GM21619 (cell line): ENCODE measurements around the gene RUSC1.
A peak's percentile ranks its signal among the peaks of the same experiment; 100 is the strongest.
"Not testable (repeated sequence)": the region's sequence is repeated elsewhere in the genome, so short reads cannot be mapped to it uniquely, and the experiment has no call there.

Experiments used
- ATAC-seq: cut with Tn5 transposase; IDR thresholded peaks from one replicate; pipeline ENCODE4 v1.9.1; 2021; ENCODE audit not compliant: unreplicated experiment

Gene RUSC1, protein sequence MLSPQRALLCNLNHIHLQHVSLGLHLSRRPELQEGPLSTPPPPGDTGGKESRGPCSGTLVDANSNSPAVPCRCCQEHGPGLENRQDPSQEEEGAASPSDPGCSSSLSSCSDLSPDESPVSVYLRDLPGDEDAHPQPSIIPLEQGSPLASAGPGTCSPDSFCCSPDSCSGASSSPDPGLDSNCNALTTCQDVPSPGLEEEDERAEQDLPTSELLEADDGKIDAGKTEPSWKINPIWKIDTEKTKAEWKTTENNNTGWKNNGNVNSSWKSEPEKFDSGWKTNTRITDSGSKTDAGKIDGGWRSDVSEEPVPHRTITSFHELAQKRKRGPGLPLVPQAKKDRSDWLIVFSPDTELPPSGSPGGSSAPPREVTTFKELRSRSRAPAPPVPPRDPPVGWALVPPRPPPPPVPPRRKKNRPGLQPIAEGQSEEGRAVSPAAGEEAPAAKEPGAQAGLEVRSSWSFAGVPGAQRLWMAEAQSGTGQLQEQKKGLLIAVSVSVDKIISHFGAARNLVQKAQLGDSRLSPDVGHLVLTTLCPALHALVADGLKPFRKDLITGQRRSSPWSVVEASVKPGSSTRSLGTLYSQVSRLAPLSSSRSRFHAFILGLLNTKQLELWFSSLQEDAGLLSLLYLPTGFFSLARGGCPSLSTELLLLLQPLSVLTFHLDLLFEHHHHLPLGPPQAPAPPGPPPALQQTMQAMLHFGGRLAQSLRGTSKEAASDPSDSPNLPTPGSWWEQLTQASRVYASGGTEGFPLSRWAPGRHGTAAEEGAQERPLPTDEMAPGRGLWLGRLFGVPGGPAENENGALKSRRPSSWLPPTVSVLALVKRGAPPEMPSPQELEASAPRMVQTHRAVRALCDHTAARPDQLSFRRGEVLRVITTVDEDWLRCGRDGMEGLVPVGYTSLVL

GRCh38 chr1:155320661-155321617, at the start of gene RUSC1:
Gene RUSC1 (plus strand): TSS chr1:155320894. CDS start chr1:155321774, 880 bp downstream.
- ATAC-seq: no peak

GRCh38 chr1:155272466-155273342, 48.0 kb upstream of the RUSC1 start:
- peak; percentile 22 for ATAC-seq

DNA sequence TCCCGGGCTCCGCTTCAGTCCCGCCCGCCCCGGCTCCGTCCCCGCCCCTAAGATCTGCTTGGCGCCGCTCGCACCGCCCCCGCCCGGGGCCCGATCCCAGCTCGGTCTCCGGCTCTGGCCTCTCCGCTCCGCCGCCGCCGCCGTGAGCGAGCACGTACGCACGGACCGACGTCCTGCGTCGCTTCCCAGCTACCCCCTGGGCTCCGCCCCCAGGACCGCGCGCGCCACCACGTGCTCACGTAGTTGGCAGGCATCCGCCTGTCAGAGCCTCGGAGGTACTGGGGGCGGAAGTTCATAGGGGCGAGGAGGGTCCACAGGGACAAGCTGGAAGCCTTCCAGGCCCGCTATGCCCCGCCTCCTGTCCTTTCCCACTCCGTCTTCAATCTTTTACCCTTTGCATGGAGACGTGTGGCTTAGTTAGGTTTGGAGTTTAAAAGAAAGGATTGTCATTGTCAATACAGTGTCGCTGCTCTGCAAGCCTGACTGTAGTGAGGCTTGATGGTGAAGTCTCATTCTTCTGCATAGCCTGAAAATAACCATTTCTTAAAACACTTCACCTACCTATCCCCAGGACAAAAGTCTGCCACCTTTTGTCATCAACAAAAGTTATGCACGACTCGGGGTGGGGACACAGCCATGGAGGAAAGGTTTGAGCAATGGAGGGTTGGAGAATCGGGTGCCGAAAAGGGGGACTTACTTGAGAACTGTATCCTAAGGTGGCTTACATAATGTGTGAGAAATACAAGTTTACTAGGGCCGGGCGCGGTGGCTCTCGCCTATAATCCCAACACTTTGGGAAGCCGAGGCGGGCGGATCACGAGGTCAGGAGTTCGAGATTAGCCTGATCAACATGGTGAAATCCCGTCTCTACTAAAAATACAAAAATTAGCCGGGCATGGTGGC, 47.1 kb upstream of the RUSC1 start, which contains the start of gene CLK2:
Gene CLK2 (minus strand): TSS at position 162 of the 903 bp plus-strand sequence. CDS start 2,527 bp downstream, outside the sequence.
- peak; percentile 76 for ATAC-seq

DNA sequence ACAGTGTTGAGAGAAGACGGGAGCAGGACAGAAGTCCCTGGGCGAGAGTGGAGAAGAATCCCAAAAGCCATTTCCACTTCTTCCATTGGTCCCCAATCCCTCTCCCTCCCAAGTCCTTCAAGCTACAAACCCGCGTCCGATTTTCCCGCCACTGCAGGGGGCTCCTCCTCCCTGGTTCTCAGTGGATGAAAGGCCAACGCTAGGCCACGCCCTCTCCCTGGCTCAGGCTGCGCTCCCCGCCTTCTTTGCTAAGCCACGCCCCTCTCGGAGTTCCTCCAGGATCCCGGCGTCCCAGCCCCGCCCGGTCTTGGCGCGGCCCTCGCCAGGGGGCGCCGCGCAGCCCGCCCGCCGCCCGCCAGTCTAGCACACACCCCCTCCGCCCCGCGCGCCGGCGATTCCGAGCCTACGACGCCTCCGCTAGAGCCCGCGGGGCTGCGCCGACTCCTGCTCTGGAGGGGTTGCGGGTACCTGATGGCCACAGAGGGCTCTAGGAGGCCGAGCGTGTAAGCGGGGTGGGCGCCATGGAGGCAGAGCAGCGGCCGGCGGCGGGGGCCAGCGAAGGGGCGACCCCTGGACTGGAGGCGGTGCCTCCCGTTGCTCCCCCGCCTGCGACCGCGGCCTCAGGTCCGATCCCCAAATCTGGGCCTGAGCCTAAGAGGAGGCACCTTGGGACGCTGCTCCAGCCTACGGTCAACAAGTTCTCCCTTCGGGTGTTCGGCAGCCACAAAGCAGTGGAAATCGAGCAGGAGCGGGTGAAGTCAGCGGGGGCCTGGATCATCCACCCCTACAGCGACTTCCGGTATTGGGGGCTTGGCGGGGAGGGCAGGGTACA, 43.4 kb upstream of the RUSC1 start, which contains the start of gene HCN3:
Gene HCN3 (plus strand): TSS at position 394 of the 832 bp plus-strand sequence. CDS start 128 bp downstream, at position 522.
- peak; percentile 64 for ATAC-seq

DNA sequence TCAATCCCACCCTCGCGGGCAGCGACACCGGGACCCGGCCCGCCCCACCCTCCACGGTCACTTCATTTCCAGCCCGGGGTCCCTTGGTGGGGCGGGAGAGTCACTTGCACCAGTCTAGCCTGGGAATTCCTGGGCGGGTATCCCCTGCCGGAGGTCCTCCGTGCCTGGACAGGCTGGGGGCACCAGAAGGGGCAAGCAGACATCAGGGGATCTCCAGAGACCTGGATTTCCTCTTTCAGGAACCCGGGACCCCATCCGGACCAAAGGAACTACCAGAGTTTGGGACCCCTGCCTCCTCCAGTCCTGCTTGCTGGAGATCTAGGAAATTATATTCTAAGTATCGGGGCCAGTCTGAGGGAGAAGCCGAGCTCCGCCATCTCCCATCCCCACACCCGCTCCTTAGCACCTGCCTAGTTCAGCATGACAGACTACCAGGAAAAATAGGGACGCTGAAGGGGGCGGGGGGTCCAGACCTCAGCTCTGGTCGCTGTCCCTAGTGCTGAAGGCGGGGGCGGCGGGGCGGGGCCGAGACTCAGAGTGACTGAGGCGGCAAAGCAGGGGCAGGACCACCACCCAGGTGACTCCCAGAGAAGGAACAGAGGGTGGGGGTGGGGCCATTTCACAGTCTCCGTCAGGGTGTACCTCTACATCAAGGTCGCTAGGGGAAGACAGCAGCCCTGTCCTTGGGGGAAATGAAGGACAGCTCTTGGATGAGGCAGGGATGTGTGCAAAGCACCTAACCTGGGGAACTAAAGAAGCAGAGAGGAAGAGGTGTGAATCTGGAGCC, 42.6 kb upstream of the RUSC1 start:
- ATAC-seq: no peak

- ATAC-seq: no peak
These were observed 42.0 kb upstream of the RUSC1 start for GRCh38 chr1:155278689-155279160.

DNA sequence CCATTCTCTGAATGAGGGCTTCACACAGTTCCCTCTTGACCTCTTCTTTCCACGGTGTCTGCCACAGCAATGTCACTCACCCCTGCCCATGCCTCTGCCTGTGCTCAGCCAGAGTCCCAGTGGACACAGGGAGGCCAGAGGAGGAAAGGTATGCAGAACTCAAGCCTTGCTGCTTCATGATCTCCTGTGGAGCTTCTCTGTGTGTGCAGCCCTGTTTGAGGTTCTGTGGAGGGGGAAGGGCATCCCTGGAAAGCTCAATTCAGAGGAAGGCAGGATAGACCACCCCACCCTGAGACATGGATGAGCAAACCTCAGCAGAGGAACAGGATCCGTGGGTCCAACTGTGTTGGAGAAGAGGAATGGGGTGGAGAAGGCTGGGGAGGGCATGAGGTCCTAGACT, 41.4 kb upstream of the RUSC1 start:
- ATAC-seq: no peak

DNA sequence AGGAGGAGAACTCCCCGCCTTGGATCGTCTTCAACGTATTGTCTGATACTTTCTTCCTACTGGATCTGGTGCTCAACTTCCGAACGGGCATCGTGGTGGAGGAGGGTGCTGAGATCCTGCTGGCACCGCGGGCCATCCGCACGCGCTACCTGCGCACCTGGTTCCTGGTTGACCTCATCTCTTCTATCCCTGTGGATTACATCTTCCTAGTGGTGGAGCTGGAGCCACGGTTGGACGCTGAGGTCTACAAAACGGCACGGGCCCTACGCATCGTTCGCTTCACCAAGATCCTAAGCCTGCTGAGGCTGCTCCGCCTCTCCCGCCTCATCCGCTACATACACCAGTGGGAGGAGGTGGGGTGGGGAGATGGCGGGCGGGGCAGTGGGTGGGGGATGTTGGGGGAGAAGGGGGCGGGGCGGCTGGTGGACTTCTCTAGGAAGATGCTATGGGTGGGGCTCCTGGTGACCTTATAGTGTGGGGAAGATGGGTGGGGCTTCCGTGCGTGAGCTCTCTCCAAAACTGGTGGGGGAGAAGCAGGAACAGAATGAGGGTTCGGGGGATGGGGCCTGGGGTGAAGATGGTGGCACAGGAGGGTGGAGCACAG, 38.1 kb upstream of the RUSC1 start:
- ATAC-seq: no peak

DNA sequence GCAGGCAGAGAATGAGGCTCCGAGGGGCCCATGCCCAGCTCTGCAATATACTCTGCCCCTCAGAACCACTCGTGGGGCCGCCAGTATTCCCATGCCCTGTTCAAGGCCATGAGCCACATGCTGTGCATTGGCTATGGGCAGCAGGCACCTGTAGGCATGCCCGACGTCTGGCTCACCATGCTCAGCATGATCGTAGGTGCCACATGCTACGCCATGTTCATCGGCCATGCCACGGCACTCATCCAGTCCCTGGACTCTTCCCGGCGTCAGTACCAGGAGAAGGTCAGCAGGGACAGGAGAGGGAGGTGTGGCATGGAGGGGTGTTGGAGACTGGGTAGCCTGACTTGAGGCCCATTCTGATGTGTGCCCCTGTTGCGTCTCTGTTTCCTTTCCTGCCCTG, 36.2 kb upstream of the RUSC1 start:
- no peak for ATAC-seq

DNA sequence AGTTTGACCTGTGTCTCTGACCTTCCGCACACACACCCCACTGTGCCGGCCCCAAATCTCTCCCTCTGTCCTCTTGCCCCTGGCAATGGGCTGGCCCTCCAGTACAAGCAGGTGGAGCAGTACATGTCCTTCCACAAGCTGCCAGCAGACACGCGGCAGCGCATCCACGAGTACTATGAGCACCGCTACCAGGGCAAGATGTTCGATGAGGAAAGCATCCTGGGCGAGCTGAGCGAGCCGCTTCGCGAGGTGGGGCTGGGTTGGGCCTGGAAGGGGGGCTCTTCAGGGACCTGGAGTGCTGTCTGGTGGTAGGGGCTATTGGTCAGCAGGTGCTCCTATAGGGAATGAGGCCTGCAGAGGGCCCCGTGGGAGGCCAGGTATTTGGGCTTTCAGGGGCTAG, 35.6 kb upstream of the RUSC1 start:
- ATAC-seq: no peak

- no peak for ATAC-seq
These were observed 35.1 kb upstream of the RUSC1 start for GRCh38 chr1:155285631-155286044.

DNA sequence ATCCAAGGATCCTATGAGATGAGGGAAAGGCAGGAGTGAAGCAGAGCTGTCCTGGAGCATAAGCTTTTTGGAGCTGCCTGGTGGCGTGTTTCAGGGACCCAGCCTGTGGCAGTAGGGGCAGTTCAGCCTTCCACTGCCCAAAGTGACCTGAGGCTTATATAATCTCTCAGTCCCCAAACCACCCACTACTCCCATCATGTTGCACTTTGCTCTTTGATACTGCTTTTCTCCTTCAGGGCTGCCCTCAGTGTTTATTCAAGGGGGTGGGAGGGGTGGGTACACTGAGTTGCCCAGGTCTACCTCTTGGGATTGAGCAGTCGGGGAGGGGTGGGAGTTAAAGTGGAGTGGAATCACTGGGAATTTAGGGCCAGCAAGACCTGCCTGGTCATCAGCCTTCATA, 34.1 kb upstream of the RUSC1 start:
- no peak for ATAC-seq

DNA sequence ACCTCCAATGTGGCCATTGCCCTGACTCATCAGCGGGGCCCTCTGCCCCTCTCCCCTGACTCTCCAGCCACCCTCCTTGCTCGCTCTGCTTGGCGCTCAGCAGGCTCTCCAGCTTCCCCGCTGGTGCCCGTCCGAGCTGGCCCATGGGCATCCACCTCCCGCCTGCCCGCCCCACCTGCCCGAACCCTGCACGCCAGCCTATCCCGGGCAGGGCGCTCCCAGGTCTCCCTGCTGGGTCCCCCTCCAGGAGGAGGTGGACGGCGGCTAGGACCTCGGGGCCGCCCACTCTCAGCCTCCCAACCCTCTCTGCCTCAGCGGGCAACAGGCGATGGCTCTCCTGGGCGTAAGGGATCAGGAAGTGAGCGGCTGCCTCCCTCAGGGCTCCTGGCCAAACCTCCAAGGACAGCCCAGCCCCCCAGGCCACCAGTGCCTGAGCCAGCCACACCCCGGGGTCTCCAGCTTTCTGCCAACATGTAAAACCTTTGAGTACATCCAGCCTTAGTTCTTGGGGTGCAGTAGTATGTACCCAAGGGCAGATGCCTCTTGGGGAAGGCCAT, 32.6 kb upstream of the RUSC1 start:
- no peak for ATAC-seq

DNA sequence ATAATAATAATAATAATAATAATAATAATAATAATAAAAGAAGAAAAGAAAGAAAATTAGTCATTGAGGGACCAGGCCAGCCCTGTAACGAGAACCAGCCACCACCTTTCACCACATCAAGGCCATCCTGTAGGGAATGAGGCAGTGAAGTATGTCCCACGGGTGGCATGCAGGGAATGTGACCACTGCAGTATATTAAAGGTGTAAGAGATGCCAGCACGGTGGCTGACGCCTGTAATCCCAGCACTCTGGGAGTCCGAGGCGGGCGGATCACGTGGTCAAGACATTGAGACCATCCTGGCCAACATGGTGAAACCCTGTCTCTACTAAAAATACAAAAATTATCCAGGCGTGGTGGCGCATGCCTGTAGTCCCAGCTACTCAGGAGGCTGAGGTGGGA, 29.7 kb upstream of the RUSC1 start:
- not testable (repeated sequence) for ATAC-seq

DNA sequence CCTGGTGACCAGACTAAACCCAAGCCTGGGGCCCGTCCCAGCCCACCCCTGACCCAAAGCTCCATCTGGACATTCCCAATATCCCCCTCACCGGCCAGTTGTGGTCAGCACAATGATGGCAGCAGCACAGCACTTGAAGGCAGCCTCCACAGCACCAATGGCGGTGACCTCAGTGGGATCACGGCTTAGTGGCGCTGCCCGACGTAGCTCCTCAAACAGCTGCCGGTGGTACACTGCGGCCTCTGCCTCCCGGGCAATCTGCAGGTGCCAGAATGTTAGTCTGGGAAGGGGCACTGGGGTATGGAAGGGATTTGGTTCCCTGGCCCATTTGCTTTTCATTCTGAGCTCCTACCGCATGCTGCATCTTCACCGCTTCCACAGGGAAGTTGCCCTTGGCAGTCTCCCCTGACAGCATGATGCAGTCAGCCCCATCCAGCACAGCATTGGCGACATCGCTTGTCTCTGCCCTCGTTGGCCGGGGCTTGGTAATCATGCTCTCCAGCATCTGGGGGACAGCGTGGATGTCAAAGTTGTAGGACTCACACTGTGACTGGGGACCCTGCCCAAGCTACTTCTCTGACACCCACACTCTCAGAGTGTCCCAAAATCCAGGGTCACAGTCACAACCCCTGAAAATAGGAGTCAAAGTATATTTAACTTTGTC, 27.5 kb upstream of the RUSC1 start:
- ATAC-seq: no peak
